Natural killer cell (primary cell): ENCODE data around the gene RNU7-1. TPM values are rescaled to one million over a fixed set of nuclear protein-coding genes. Genes with fewer than 3 reads are reported as not detected.

Experiments used
- ATAC-seq, 3 donors: fragments of 150-1000 bp in 2 of 3; fragments of 200-7000 bp in 1 of 3; cut with Tn5 transposase; 1 replicate in 1 of 3; 2 replicates in 2 of 3; pipeline ENCODE4 v1.10.0; 2021; ENCODE audit warnings: mild to moderate bottlenecking in 2 of 3, moderate library complexity in 2 of 3
- DNase-seq, 2 donors: peaks; one replicate each; pipeline versions ENCODE4 v3.0.0 to v3.0.0-alpha.2; 2013 to 2021; ENCODE audit warnings: mixed read lengths in 1 of 2
- H3K27ac ChIP-seq: one replicate; pipeline ENCODE4 v1.5.1; 2013; ENCODE audit warnings: mild to moderate bottlenecking, low read length
- H3K27me3 ChIP-seq: one replicate; pipeline ENCODE4 v1.6.1; 2013; ENCODE audit warnings: low read length; ENCODE audit not compliant: control insufficient read depth, insufficient read depth
- H3K36me3 ChIP-seq: one replicate; pipeline ENCODE4 v1.6.1; 2013; ENCODE audit warnings: low read length; ENCODE audit not compliant: control insufficient read depth, insufficient read depth
- H3K4me1 ChIP-seq: one replicate; pipeline ENCODE4 v1.6.1; 2013; ENCODE audit warnings: low read length; ENCODE audit not compliant: control insufficient read depth, insufficient read depth
- H3K4me3 ChIP-seq: one replicate; pipeline ENCODE4 v1.5.1; 2013; ENCODE audit warnings: low read length
- H3K9me3 ChIP-seq: one replicate; pipeline ENCODE4 v1.6.1; 2013; ENCODE audit warnings: low read length; ENCODE audit not compliant: control insufficient read depth, insufficient read depth
- H3K27ac Mint-ChIP-seq, 2 donors: one replicate each; pipeline ENCODE4 v1.8.0; 2022; ENCODE audit warnings: mild to moderate bottlenecking in 2 of 2, mixed read lengths in 2 of 2, moderate library complexity in 1 of 2
- H3K27me3 Mint-ChIP-seq, 2 donors: one replicate each; pipeline ENCODE4 v1.8.0; 2022; ENCODE audit warnings: low read depth in 2 of 2, mixed read lengths in 2 of 2
- H3K36me3 Mint-ChIP-seq: one replicate; pipeline ENCODE4 v1.8.0; 2022; ENCODE audit warnings: mixed read lengths
- H3K4me1 Mint-ChIP-seq, 2 donors: one replicate each; pipeline ENCODE4 v1.8.0; 2022; ENCODE audit warnings: mixed read lengths in 2 of 2
- H3K4me3 Mint-ChIP-seq: one replicate; pipeline ENCODE4 v1.8.0; 2022; ENCODE audit warnings: mild to moderate bottlenecking, moderate library complexity, mixed read lengths
- H3K9me3 Mint-ChIP-seq, 2 donors: one replicate each; pipeline ENCODE4 v1.8.0; 2022; ENCODE audit warnings: mixed read lengths in 2 of 2
- CTCF ChIP-seq: fragments of 200-600 bp; IDR thresholded peaks from one replicate; pipeline ENCODE4 v1.8.0; 2022; ENCODE audit warnings: antibody characterized with exemption
- WGBS: methylation state at CpG from one replicate; pipeline ENCODE4 v1.1.7; 2013; ENCODE audit warnings: missing lambda C conversion rate; ENCODE audit not compliant: insufficient coverage; 5-methylcytosine and 5-hydroxymethylcytosine counted together
- intact Hi-C: fragments of 100-400 bp; cut with micrococcal nuclease; formaldehyde crosslinking; loops from one replicate; pipeline ENCODE4 v1.14.2; 2022
- total RNA-seq, 4 donors: library from RNA; stranded (reverse); fragments of 120-200 nt in 1 of 4; gene quantifications; one replicate each; pipeline versions ENCODE4 v1.2.3 to v1.2.4, GENCODE V29; 2013 to 2022

The RNU7-1 gene
- total RNA-seq, 3 donors from 2014 or later (not counting 1 experiment from before 2014, with no cell fraction given): not detected

GRCh38 chr12:6967651-6968100 is 24.1 kb downstream of the RNU7-1 start:
- TF ChIP-seq CTCF: no peak
- Histone ChIP-seq H3K9me3 (no peaks in the 10 kb centered on the region), H3K27ac (no peak overlapping the region)

GRCh38 chr12:6968426-6968825 is 24.8 kb downstream of the RNU7-1 start:
- intact Hi-C loops: no loop called here
- no peaks in the 10 kb centered on the region for H3K9me3 Mint-ChIP-seq
- Histone ChIP-seq H3K4me3 (no peak overlapping the region), H3K36me3 (peaks cover 39% of the 10 kb centered on the region), H3K4me1 (peaks cover 29% of the 10 kb centered on the region), H3K27me3 (no peaks in the 10 kb centered on the region), H3K9me3 (no peaks in the 10 kb centered on the region), H3K27ac (no peak overlapping the region)
- peaks cover 29 to 33% of the 10 kb centered on the region in 2 donors for H3K4me1 Mint-ChIP-seq
- no peaks in the 10 kb centered on the region for H3K27me3 Mint-ChIP-seq
- peak overlapping the region; percentile 99 for H3K4me3 Mint-ChIP-seq
- peaks cover 6% of the 10 kb centered on the region for H3K36me3 Mint-ChIP-seq
- H3K27ac Mint-ChIP-seq: peak overlapping the region in 1 of 2 donors; percentile 99
- TF ChIP-seq CTCF: no peak
- 96% methylated on average over 9 of the region's 9 CpGs for WGBS
- DNase-seq (no peak), ATAC-seq (no peak)

More at GRCh38 chr12:6967651-6968100, 24.1 kb downstream of the RNU7-1 start:
- no peak overlapping the region for H3K4me3 Mint-ChIP-seq
- WGBS: 98% methylated on average over 9 of the region's 10 CpGs
- no peak for ATAC-seq
- no peaks in the 10 kb centered on the region for H3K9me3 Mint-ChIP-seq
- peaks cover 6% of the 10 kb centered on the region for H3K36me3 Mint-ChIP-seq
- intact Hi-C loops: no loop called here
- H3K4me3 ChIP-seq: no peak overlapping the region
- H3K27me3 ChIP-seq: no peaks in the 10 kb centered on the region
- no peak overlapping the region for H3K27ac Mint-ChIP-seq
- peaks cover 29 to 33% of the 10 kb centered on the region in 2 donors for H3K4me1 Mint-ChIP-seq
- peaks cover 34% of the 10 kb centered on the region for H3K4me1 ChIP-seq
- H3K27me3 Mint-ChIP-seq: no peaks in the 10 kb centered on the region
- peaks cover 39% of the 10 kb centered on the region for H3K36me3 ChIP-seq
- no peak for DNase-seq

DNA sequence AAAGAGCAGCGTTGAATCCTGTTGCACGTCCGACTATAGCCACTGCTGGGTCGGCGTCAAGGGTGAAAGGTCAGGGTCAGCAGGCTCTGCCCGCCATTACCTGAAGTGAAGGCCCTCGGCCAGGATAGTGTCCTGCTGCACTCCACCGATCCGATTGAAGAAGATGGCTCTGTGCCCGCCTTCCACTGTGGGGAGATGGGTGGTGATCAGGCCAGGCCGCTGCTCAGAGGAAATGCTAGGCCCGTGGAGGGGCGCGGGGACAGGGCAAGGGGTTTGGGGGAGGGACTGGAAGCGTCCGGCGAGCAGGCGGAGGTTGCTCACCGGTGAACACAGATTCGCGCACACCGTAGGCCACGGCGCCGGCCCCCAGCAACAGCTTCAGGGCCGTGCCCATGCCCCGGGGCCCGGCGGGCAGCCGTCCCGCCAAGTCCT is 26.5 kb downstream of the RNU7-1 start:
- WGBS: under 1% methylated on average over 31 of the region's 31 CpGs
- peak overlapping the region; percentile 99 for H3K4me3 Mint-ChIP-seq
- H3K36me3 Mint-ChIP-seq: peaks cover 6% of the 10 kb centered on the region
- H3K27ac Mint-ChIP-seq: peak overlapping the region; percentile 94 to 99
- Histone ChIP-seq H3K27me3 (no peaks in the 10 kb centered on the region), H3K36me3 (peaks cover 51% of the 10 kb centered on the region), H3K27ac (peak overlapping the region; percentile 73), H3K4me1 (peaks cover 22% of the 10 kb centered on the region), H3K4me3 (peak overlapping the region; percentile 68), H3K9me3 (no peaks in the 10 kb centered on the region)
- intact Hi-C loops: loop anchor here (1.0 kb wide), 5 partner anchors 27 to 118 kb away; partner anchors contain the start of genes LPCAT3, RNU7-1, SPSB2 and USP5
- peaks cover 28% of the 10 kb centered on the region in 2 donors for H3K4me1 Mint-ChIP-seq
- no peak for TF ChIP-seq CTCF
- H3K27me3 Mint-ChIP-seq: no peaks in the 10 kb centered on the region
- DNase-seq: no peak
- peak; percentile 6 to 34 (median 6) for ATAC-seq
- no peaks in the 10 kb centered on the region for H3K9me3 Mint-ChIP-seq

DNA sequence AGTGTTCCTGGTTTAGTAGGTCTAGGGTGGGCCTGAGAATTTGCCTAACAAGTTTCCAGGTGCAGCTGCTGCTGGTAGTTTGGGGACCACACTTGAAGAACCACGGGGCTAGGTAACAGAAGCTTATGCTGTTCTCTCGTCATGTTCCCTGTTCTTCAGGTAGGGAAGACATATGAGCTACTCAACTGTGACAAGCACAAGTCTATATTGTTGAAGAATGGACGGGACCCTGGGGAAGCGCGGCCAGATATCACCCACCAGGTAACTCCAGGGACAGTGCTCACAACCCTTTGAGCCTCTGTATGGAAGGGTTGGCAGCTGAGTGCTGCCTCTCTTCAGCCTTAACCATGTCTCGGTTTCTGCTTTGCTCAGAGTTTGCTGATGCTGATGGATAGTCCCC is 30.6 kb downstream of the RNU7-1 start:
- Mint-ChIP-seq H3K4me3 (no peak overlapping the region), H3K4me1 (peaks cover 22 to 24% of the 10 kb centered on the region in 2 donors), H3K36me3 (peaks cover 8% of the 10 kb centered on the region), H3K27ac (no peak overlapping the region), H3K9me3 (no peaks in the 10 kb centered on the region), H3K27me3 (no peaks in the 10 kb centered on the region)
- TF ChIP-seq CTCF: no peak
- DNase-seq: no peak
- H3K27ac ChIP-seq: no peak overlapping the region
- ATAC-seq: no peak
- no peaks in the 10 kb centered on the region for H3K27me3 ChIP-seq
- peaks cover 17% of the 10 kb centered on the region for H3K4me1 ChIP-seq
- 94% methylated on average over 6 of the region's 6 CpGs for WGBS
- intact Hi-C loops: no loop called here
- H3K9me3 ChIP-seq: no peaks in the 10 kb centered on the region
- H3K36me3 ChIP-seq: peaks cover 48% of the 10 kb centered on the region
- no peak overlapping the region for H3K4me3 ChIP-seq
